Measurements from ENCODE around the gene WDR55.
"Not testable (repeated sequence)": the region's sequence is repeated elsewhere in the genome, so short reads cannot be mapped to it uniquely, and the experiment has no call there.

DNA sequence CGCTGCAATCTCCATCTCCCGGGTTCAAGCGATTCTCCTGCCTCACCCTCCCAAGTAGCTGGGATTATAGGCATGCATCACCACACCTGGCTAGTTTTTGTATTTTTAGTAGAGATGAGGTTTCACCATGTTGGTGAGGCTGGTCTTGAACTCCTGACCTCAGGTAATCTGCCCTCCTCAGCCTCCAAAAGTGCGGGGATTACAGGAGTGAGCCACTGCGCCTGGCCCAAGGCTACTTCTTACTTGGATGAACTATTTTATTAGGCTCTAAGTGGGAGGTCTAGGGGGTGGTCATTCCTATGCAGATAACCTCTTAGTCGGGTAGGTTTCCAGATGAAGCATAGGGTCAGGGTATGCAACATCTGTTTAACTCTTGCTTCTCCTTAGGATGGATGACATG is 4.3 kb upstream of the WDR55 start:
- TF ChIP-seq EZH2 (IDR thresholded peaks at IDR 0.05); POLR2AphosphoS5 (IDR thresholded peaks at IDR 0.05; ENCODE audit: borderline replicate concordance, low read depth, low read length): not testable (repeated sequence)

All from SK-N-MC (cell line).